Right renal pelvis (tissue), 4 donors: Measurements from ENCODE around the gene ADAMTS6. TPM values are rescaled to one million over a fixed set of nuclear protein-coding genes. Genes with fewer than 3 reads are reported as not detected.

ENCODE experiments used
- DNase-seq, 4 donors: peaks; one replicate each; pipeline ENCODE4 v3.0.0-alpha.2; 2013; ENCODE audit warnings: low read depth in 4 of 4, low spot score in 3 of 4, missing footprints in 1 of 4
- polyA plus RNA-seq, 4 donors: library from polyadenylated mRNA; unstranded; fragments of 120-200 nt; gene quantifications; one replicate each; pipeline ENCODE4 v1.2.1, GENCODE V29; 2013; ENCODE audit not compliant: insufficient read length in 4 of 4

ADAMTS6 gene
- polyA plus RNA-seq, 4 donors, result 2.0 to 2.4 (median 2.2) TPM

DNA sequence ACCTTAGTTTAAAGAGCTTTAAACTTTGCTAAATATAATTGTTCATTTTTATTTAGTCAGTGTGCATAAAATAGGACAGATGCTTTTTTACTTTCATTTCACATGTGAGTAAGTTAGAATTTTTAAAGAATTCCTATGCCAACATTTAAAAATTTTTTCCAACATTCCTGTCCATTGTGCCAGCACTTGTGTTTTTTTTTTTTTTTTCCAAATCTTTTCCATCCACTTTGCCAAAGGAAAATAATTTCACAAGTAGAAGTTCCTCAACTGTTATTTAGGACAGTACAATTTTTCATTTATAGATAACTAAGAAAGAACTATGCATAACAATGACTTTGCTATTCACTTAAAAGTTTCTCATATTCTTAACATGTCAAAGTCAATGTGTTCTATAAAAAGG is 189.5 kb downstream of the ADAMTS6 start:
- DNase-seq, result no peak

DNA sequence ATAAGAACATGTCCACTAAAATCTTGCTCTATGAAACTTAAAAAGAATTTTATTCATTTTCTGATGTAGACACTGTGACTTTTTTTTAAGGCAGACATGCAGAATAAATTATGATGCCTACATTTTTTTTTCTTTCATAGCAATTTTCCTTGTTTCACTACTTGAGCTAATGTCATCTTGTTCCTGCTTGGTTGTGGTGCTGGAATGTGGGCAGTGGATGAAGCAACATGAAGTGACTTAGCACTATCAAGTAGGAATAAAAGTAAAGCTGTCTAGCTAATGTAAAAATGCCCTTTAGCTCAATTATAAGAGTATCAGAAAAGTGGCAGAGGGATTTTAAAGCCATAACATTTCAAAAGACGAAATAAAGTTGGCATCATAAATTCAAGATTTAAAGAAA is 191.0 kb downstream of the ADAMTS6 start:
- DNase-seq, result no peak

DNA sequence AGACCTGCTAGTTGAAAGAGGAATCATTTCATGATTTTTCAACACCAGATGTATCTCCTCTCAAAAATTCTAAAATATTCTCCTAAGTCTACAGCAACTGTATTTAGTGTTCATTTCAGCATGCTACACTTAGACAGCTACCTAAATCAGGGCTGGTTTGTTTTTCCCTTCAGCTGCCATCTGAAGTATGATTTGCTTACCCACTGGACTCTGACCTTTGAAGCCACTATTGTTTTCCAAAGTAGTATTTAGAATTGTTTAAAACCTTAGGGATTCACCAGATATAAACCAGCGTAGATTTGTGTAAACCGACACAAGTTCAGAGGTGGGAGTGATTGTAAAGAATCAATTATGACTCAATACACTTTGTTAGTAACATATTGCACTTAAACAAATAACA is 193.1 kb downstream of the ADAMTS6 start:
- DNase-seq, result no peak

DNA sequence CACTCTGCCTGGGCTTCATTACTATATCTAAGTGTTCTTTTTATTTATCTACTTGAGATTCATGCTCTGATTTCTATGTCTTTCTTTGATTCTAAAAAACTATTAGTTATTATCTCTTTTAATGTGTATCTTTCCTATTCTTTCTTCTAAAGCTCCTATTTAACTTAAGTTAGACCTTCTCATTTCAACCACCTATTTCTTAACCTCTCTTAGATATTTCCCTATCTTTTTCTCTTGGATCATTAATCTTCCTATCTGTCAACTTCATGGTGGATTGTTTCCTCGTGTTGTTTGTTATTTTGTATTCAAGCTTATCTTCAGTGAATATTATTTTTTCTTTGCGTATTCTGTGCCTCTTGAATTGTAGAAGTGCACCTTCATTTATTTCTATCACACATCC is 202.1 kb downstream of the ADAMTS6 start:
- no peak for DNase-seq

DNA sequence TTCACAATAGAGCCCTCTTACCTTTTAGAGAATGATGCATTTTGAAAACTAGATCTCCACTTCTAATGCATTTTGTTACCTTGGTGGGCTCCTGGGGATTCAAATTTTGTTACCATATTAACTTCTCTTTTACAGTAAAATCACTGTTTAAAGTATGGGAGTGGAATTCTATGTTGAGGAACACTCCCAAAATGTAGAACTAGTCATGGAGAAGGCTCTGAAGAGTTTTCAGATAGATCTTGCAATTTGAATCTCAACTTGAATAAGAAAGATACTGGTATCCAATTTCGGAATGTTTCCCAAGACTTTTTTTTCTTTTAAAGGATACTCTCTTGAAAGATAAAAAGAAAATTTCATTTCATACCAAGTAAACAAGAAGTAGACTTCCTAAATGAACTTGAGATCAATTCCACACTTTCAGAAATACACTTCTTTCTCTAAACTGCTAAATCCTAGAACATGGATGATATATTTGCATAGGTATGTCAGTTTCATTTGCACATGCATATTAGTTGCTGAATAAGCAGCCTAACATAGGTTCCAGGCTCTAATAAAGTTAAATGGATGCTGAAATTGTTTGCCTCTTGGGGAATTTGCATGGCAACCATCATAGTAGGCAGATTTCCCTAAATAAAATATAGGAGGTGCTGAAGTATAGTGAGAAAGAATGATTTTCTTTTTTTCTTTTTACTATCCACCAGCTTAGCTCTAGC is 205.4 kb downstream of the ADAMTS6 start:
- no peak for DNase-seq

DNA sequence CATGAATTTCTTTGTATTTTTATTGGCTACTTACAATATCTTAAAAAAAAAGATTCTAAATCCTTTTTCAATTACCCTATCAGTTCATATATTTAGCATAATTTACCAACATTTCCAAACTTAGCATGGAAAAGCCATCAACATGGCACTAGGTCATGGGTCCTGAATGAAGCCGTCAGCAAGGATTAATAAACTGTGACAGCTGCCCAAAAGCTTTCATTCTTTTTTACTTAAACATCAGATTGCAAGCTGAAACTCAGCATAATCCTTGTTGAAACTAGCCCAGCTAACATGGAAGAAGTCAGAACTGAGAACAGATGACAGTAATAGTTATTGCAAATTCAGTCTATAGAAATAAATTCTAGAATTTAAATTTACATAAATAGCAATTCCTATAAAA is 209.8 kb downstream of the ADAMTS6 start:
- DNase-seq, result no peak

DNA sequence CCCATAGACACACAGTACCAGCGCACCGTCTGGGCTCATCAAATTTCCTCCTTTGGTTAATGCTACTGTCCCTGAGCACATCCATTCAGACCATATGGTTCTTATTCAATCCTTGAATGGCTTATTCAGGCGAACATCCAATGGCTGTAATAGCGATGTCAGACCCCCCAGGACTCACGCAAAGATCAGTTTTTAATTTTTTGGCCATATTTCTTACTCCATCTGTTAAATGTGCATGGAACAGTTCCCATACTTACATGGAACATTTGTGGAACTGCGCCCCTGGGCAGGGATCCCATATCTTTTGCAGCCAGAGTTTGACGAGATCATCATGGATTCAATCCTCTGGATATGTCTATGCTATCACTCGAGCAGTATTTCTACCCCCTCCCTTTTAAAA is 213.2 kb downstream of the ADAMTS6 start:
- DNase-seq, result no peak

DNA sequence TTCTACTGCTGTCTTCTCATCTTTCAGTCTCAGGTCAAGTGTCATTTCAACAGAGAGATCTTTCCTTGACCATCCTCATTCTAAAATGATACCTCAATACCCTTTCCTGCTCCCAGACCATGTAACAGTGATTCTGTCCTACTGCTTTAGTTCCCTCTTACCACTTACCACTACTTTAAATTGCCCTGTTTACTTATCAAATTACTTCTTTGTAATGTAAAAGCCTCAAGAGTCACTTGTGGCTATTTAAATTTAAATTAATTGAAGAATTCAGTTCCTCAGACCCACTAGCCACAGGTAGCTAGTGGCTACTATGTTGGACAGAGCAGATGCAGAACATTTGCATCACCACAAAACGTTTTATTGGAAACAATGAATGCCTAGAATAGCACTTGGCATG is 217.3 kb downstream of the ADAMTS6 start:
- DNase-seq, result no peak

DNA sequence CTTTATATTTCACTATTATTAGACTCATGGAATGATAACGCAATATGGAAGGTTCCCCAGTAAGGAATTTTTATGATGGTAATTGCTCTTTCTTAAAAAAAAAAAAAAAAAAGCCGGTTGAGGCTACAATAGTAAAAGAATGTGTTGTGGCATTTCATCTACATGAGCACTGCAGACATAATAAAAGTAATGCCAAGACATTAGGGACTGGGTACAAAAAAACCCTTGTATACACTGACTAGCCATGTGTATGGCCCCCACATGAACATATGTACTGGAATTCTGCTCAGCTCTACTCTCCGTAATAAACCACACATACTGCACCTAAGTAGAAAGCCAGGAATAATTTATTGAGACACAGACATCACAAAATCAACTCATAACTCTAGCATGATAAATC is 218.4 kb downstream of the ADAMTS6 start:
- DNase-seq, result no peak

DNA sequence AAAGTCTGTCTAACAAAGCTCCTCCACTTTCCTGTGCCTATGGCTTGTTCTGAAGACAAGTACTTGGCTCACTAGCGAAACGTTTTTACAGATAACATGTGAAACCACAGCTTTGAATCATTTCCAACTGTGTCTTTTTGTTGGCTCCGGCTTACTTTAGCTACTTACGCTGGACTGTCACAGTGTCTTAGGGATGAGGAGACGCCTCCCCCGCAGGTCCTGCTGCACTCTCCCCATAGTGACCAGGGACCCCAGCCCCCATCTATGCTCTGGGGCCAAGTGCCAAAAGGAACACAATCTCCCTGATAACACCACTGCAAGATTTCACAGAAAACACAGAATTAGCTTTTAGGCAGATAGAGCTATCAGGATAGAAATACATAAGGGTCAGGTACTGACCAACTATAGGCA is 219.1 kb downstream of the ADAMTS6 start:
- DNase-seq, result peak in 2 of 4 donors; percentile 16 to 22

DNA sequence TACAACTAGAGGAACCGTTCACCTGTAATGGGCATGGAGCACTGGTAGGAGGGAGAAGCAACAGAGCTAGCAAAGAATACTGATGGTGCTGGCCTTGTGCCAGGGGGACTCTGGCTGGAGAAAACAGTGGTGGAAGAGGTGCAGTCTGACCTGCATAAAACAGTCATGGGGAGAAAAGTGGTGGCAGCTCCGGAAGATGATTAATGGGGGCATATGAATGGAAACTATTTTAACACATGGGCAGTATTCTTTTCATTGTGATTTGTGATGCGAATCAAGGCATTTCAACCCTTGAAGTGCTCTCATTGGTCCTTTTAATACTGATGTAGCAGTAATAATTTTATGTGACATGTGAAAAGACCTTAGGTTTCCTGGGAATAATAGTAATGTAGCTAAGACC is 219.6 kb downstream of the ADAMTS6 start:
- DNase-seq, result no peak

DNA sequence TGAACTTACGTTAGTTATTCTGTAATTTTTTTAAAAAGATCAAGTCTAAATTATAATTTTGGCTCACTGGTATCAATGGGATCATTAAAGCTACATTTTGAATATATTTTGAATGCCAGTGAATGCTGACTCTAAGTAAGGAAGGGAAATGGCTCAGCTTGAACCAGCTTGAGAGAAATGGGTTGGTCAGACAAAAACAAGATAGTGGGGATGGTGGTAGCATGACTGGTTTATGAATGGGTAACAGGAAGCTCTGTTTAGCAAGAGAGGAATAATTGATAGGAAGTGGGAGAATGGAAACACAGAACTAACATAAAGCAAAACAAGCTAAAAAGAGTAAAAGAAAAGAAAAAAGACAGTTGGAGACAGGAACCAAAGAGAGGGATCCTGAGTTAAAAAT is 220.2 kb downstream of the ADAMTS6 start:
- DNase-seq, result no peak

DNA sequence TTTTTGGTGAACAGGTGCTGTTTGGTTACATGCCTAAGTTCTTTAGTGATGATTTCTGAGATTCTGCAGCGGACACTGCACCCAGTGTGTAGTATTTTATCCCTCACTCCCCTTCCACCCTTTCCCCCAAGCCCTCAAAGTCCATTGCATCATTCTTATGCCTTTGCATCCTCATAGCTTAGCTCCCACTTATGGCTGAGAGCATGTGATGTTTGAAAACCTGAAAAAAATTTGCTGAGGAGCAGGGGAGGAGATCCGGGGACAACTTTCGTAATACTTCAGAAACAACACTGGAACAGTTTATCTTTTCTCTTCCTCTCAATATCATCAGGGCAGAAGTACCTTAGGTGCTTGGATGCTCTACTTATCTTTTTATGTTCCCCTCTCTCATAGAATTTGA is 226.4 kb downstream of the ADAMTS6 start:
- DNase-seq, result no peak

DNA sequence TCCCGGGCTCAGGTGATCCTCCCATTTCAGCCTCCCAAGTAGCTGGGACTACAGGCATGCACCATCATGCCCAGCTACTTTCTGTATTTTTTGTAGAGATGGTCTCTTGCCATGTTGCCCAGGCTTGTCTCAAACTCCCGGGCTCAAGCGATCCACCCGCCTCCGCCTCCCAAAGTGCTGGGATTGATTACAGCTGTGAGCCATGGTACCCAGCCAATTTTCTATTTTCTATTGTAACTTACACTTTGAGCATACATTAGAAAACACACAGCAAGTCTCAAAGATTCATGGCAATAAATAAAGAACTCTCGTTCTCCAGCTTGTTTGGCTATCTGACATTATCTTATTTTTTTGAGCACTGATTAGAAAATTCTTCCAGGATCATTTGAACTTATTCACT is 228.7 kb downstream of the ADAMTS6 start:
- DNase-seq, result no peak

DNA sequence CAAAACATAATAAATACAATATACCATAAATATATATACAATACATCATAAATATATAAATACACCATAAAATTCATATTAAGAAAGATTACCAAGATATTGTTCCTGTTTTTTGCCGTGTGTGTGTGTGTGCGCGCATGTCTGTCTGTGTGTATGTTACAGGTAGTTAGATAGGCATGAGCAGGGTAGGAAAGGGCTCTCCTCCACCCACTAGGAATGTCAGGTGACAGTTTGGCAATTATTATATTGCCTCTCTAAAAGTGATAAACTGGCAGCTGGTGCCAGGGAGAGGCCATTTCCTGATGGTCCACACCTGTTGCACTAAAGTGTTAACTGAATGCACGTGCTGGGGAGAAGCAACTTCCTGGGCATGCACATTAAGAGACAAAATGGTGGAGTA is 232.8 kb downstream of the ADAMTS6 start:
- DNase-seq, result no peak

DNA sequence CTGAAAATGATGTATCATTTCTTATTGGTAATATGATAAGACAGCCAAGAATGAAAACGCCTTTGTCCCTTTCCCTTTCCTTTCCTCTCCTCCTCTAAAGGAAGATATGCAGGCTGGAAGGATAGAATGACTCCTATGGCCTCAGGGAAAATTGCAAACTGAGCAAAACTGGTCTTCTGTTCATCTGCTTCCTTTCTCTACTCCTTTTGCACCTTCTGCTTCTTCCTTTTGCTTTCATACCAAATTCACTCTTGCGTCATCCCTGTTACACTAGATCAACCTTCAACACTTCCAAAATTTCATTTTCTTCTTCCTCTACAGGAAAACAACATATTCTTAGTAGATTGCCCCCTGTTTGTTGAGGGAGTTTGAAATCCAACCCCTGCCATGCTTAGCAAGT is 234.1 kb downstream of the ADAMTS6 start:
- DNase-seq, result no peak

DNA sequence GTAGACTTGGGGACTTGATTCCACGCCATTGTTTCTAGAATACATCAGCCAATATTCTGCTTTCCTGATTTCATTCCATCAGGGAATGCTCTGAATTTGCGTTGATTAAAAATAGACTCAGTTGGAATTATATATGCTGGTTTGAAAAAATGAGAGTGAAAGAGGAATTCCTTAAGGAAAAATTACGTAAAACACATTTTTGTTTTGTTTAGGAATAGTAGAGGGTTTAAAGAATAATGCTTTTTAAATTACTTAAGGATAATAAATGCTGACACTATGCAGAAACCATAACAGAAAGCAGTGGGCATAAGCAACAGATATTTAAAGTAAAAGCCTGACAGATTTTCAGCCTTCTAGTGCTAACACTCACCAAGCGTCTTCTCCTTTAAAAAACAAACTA is 235.0 kb downstream of the ADAMTS6 start:
- no peak for DNase-seq

DNA sequence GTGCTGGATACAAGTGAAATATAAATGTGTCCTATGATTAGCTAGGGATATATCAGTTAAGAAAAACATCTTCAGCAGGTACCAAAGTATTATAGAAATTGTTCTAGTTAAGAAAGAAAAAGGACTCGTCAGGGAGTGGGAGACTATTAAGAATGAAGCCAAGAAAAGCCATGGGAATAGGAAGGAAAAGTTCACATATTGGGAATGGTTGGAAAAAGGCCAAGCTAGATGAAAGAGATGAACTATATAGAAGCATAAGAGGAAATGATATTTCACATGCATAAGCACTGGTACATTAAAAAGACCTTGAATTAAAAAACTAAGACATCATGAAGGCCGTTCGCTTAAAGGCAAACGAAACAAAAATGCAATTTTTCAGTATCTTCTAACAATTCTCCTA is 237.7 kb downstream of the ADAMTS6 start:
- no peak for DNase-seq

DNA sequence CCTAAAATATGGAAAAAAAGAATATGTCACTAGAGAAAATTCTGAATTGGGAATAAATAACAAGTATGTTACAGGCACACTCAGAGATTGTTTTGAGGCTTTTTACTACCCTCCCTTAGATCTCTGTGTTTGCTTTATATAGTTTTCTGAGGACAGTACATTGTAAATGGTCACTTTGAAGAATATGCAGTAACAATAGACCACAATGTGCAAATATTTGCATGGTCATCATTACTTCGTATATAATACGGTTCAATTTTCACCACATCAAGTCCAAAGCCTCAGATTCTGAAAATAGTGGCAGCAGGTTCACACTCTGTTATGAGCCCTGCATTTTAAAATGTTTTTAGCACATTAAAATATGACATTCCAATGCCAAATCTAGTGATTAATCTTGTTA is 238.6 kb downstream of the ADAMTS6 start:
- DNase-seq, result no peak

DNA sequence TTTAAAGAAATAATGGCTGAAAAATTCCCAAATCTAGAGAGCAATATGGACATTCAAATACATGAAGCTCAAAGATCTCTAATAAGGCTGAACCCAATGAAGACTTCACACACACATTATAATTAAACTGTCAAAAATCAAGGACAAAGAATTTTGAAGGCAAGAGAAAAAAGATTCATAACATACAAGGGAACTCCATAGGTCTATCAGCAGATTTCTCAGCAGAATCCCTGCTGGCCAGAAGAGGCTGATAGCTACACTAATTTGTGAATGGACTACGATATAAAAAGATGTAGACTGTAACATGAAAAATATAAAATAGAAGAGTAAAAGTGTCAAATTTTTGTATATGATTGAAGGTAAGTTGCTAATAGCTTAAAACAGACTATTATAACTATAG is 251.9 kb downstream of the ADAMTS6 start:
- DNase-seq, result no peak

DNA sequence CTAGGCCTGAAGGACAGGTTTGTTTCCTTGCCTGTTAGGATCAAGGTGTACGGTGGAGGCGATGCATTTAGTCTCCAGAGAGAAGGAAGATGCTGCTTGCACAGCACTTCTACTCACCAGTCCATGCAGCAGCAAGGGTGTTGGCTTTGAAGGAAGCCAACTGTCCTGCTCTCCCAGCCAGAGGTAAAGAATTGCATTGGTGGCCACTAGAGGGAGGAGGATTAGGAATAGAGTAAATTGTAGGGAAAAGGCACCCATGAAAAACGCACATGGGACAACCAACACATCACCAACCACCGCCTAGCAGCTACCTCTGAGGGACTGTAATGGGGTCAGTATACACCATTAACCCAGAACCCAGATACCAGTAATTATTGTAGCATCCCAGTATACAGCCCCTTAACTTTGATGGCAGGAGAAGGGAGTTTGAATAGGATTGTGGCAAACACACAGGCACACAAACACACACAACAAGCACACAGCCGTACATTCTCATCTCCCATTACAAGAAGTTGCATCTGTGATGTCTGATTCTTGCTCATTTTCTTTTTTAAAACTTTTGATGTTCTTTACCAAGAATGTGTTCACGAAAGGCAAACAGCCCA is 267.7 kb downstream of the ADAMTS6 start:
- DNase-seq, result no peak

DNA sequence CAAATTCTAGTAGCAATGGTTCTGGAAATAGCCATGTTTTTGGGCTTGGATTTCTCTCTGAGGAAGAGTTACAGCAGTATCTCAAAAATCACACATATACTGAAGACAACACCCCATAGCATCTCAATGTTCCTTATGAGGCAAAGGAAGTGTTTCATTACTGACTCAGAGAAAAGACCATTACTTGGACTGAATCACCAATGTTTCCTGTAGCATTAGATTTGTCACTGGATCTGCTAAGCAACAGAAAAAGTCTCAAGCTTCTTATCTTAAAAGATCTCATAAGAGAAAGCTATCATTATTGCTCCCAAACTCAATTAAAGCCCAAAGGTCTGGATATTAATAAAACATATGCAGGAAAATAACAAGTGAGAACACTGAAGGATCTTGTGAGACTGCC is 272.4 kb downstream of the ADAMTS6 start:
- no peak for DNase-seq

DNA sequence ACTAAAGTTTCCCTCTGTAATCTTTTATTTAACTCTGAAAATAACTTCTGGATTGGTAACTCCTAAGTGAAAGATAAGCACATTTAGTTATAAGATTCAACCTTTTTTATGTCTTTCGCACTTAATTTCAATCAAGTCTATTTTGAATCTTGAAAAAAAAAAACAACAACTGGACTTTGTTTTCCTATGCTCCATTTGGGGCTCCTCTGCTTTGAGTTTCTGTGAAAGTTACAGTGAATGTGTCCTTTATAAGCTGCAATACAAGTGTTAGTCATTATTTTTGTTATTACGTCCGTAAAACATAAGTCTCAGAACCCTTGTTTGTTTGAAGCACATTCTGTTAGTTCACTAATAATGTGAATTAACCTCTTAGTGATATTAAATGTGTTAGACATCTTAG is 276.8 kb downstream of the ADAMTS6 start:
- no peak for DNase-seq
